ENCODE data around the gene LHX3.

LHX3 gene

GRCh38 chr9:136204838-136205706, at the start of gene LHX3:
TSS of gene LHX3 (minus strand) at chr9:136205128. CDS start at chr9:136205012, 116 bp downstream.
- DNase-seq, result no peak

DNA sequence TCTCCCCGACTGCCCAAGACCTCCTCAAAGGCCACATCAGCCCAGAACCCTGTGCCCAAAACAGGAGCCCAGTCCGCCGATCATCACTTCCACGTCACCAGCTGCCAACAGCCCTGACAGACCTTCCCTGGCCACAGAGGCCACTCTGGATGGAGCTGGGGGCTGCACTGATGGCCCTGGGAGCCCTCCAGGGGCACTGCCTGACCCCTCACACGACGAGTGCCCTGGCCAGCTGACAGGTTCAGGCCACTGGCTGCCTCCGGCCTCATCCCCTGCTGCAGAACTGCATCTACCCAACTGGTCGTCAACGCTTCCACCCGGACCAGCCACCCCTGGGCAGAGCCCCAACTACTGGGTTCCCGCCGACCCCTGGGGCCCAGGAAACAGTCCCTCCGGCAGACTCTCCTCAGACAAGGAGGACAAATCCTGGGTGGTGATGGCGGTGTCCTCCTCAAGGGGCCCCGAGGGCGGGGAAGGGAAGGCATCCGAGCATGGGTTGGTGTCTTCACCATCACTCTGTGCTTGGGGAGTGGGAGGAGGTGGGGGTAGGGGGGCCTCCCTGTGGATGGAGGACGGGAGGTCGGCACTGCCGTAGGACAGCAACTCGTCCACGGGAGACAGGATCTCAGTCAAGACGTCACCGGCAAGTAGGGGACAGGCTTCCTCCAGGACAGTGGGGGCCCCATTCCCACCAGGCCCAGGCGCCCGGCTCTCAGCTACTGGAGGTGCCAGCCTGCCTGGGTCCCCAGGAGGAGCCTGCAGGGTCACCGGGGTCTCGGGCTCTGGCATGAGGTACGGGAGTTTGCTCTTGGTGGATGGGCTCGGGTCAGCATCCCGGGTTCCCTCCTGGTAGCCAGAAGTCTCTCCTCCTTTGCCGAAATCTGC, 48.6 kb upstream of the LHX3 start:
- DNase-seq, result no peak

DNA sequence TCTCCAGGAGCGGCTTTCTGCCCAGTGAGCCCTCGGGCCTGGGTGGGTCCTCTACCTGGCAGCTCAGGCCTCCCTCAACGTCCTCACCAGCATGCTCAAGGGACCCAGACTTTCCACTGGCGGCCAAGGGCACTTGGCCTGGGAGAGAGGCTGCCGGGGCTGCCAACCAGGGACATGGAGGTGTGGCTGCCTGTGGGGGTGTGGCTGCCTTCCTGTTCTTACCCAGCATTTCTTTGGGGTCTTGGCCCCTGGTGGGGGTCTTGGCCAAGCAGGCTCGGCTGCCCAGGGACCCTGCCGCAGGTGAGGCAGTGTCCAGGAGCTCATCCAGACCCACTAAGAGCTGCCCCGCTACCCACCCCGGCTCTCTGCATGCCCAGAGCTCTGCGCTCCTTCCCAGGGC, 47.9 kb upstream of the LHX3 start:
- DNase-seq, result no peak

DNA sequence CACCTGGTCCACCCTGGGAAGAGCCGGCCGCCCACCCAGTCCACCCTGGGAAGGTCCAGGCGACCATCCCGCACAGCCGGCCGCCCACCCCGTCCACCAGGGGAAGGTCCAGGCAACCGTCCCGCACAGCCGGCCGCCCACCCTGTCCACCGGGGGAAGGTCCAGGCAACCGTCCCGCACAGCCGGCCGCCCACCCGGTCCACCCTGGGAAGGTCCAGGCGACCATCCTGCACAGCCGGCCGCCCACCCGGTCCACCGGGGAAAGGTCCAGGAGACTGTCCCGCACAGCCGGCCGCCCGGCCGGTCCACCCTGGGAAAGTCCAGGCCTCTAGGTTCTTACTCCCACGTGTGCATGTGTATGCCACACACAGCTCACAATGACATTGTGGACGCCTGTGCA, 47.4 kb upstream of the LHX3 start:
- no peak for DNase-seq

- no peak for DNase-seq
Measured at GRCh38 chr9:136251264-136252115, 46.6 kb upstream of the LHX3 start.

DNA sequence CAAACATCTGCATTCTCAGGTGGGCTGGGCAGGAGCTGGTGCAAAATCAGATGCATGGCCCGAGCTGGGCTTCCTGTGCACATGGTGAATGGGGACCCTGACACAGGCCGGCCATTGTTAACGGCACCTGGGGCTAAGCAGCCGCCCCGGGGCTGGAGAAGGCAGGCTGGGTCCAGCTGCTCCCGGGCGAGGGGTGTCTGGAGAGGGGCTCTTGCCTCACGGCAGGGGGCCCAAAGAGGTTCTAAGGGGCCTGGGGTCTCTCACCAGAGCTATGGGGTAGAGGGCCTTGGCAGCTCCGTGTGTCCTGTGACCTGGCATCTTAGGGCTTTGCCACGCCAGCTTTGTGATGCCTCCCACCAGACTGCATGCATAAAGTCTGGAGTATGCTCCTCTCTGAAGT, 45.7 kb upstream of the LHX3 start:
- DNase-seq, result no peak

DNA sequence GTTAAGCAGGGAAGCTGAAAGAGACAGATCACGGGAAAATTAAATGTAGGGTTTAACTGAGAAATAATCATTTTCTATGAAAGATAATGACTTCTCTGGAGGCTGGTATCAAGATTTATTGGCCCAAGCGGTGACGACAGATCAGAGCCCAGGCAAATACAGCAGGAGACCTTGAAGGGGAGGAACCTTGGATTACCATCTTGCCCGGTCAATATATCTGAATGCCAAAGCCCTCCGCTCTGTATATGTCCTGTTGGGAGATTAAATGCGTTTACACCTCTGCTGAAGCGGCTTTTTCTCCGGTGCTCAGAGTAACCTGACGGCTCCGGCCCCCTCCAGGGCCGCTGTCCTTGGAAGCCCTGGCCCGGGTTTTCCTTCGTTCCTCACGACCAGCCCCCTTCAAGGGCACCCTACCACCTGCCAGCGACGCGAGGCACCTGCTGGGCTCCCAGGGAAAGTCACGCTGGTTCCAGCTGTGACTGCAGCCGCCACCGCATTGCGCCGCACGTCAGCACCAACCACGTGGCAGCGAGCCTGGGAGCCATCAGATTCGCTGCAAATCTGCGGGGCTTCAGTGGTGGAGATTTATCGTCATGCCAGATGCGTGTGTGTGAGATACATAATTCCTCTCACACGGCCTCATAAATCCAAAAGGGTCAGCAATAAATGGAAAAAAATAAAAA, 45.1 kb upstream of the LHX3 start:
- DNase-seq, result peak; percentile 14 to 46

DNA sequence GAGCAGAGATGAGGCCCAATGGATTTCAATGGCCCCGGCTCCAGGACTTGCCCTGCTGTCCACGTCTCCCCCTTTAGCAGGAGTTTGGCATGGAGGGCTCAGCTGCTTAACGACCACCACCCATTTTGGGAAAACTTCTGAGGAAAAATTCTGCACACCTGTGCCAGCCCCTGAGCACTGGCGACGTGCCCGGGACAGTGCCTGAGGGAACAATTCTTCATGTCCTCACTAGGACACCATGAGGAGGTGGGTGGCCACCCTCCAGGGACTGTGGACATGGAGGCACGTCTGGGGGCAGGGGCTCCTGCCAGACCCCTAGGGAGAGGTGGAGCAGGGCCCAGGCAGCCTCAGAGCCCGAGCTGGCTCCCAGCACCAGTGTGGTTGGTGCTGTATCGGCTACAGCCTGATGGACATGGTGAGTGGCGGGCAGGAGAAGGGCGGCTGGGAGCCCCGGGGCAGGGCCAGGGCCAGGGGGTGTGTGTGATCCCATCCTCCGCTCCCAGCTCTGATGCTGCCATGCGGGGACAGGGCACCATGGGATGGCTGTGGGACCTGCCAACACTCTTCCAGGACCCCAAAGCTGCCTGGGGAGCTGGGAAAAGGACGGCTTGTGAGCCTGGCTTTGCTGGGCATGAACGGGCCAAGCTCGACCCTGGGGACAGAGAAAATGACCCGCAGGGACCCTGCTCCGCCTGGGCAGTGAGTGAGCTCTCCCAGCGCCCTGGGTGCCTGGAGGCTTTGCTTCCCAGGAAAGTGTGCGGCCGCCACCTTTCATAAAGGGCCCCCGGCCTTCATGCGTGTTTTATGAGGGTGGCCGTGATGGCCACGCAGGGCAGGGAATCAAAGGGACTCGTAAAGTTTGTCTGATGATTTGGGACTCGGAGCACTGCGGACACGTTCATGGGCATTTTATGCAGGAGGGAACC, 44.3 kb upstream of the LHX3 start:
- no peak for DNase-seq

GRCh38 chr9:136247947-136248637, 43.2 kb upstream of the LHX3 start:
- DNase-seq, result no peak

GRCh38 chr9:136247551-136247916, 42.6 kb upstream of the LHX3 start:
- DNase-seq, result no peak

DNA sequence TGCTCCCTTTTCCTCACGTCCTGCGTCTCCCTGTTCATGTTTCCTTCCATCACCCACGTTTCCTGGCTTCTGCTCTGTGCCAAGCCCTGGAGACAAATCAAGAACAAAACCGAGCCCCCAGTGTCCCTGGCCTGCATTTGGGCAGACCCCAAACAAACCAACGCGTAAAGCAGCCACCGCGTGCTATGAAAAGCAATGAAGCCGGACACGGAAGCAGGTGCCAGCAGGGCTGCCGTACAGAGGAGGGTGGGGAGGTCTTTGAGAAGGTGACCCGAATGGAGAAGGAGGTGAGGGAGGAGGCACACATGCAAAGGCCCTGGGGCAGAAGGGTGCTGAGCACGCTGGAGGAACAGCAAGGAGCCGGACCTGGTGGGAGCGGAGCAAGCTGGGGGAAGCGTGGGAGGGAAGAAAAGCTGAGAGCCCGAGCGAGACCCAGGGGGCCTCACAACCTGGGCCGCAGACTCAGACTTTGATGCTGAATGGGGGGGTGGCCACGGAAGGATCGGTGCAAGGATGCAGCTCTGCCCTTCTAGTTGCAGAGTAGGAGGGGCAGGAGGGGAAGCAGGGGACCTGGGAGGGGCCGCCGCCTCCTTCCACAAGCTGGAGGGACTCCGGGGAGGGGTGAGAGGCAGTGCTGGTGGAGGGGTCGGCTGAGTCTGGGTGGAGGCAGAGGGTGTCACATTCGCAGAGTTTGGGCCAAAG, 42.1 kb upstream of the LHX3 start:
- no peak for DNase-seq

DNA sequence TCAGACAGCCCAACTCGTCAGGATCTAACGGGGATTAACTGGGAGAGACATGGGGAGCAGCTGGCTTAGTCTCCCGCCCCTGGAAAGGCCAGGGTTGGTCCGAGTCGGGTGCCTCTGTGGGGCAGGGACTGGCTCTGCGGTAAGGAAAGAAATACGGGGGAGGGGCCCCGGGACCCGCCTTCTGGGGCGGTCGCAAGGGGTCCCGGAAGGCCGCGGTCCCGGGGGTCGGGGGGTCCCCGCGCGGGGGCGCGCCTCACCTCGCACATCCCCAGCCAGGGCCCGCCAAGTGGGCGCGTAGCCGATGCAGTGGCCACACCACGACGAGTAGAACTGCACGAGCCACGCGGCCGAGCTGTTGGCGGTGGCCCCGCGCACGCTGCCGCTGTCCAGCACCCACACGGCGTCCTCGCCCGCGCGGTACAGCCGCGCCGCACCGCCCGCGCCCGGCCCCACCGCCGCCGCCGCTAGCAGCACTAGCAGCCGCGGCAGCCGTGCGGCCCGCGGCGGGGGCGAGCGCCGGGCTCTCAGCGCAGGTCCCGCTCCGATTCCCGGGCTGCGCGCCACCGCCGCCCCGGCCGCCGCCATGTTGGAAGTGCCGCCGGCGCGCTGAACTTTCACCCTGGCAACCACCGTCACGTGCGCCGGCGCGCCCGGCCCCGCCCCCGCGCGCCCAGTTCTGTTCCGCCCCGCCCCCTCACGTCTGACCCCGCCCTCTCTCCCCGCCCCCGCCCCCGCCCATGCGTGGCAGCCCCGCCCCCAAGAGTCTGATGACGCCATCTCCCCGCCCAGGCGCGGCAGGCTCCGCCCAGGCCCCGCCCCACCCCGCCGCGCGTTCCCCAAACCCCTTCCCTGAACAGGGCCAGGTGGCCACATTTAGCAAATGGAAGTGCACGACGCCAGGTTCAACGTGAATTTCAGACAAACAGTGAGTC, 40.6 kb upstream of the LHX3 start, which contains the start of gene QSOX2:
Gene QSOX2 (minus strand): TSS at position 594 of the 932 bp plus-strand sequence. CDS start 9 bp downstream, at position 585.
- peak in 1 of 2 experiments; percentile 68 for DNase-seq

DNA sequence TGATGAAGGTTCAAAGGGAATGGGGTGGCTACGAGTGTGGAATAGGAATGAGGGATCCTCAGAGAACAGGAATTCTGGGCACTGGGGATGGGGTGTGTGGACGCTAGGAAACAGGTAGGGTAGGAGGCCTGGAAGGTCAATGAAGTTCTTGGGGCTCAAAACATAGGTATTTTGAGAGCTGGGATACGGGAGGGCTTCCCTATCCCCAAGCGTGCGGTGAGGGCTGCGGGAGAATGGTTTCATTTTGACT, 40.0 kb upstream of the LHX3 start:
- DNase-seq, result no peak

DNA sequence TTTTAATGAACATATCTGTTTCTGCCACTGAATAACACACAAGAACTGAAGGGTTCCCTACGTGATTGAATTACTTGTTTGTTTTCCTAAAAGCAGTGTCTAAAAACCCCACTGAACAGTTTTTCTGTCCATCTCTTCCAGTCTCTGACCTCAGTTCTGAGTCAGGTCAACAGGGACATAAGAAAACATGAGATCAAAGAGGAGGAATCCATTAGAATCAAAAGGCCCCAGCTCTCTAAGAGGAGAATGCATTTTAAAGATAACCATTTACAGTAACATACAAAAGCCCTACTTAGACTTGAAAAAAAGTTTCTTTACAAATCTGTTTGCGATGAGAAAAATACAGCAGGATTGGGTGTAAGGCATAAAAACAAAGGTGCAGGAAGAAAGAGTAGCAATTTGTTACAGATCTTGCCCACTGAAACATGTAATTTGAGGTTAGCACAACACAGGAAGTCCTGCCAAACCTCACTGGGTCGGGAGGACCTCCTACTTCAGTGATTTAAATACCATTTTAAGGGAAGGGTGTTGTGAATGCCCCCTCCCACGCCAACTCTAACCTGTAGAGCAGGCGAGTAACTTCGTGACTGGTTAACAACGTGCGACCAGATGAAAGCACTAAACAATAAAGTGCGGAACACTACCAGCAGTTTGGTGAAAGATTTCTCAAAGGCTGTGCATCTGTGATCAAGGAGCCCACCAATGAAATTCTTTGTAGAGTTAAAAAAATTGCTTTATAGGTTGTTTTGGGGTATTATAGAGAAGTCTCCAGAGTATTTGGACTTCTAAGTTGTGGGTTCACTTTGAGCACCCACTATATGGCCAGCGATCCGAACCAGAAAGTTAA, 39.4 kb upstream of the LHX3 start:
- DNase-seq, result no peak

DNA sequence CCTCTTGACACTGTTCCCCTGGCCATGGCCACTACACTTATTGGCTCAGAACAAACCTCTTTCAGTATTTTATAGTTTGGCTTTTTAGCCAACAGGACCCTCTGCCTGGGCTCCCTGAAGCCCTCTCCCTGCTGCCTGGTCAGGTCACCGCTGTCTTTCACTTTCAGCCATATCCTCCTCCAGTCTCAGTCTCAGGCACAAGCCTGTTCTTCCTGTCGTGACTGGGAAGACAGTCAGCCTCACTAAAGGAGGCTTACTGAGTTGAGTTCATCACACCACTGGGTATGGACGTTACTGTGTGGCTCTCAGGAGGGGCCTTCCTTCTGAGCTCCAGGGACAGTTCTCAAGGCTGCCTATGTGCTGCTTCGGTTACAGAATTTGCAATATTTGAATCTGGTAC, 38.7 kb upstream of the LHX3 start:
- DNase-seq, result no peak

DNA sequence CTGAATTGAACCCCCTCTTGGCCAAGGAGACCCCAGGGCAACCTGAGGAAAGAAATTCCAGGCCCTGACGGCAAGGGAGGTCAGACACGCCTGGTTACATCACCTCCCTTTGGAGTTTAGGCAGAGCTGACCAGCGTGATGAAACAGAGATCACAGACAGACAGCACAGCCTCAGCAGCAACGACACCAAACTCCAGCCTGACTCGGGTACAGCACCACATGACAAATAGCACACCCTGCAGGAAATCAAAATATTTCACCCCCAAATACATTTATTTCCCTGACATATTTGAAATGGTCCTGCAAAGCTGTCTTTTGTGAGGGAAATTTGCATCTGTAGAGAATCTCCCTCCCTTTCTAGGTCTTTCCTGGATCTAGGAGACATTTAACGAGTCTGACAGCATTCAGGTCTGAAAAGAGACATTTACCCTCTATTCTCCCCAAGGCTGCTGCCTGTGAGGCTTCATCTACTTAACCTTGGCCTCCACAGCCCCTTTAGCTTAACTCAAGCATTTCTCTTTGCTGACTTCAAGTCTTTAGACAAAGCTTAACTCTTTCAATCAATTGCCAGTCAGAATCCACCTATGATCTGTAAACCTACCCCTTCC, 38.1 kb upstream of the LHX3 start:
- DNase-seq, result no peak

- no peak for DNase-seq
Measured at GRCh38 chr9:136242248-136242647, 37.3 kb upstream of the LHX3 start.

GRCh38 chr9:136241542-136241941, 36.6 kb upstream of the LHX3 start:
- DNase-seq, result no peak
